GM23338 (cell line): ENCODE data around the gene SQSTM1. TPM values are rescaled to one million over a fixed set of nuclear protein-coding genes. Genes with fewer than 3 reads are reported as not detected.
A peak's percentile ranks its signal among the peaks of the same experiment; 100 is the strongest.

Experiments
- ATAC-seq: fragments of 200-7000 bp; cut with Tn5 transposase; 3 replicates; pipeline ENCODE4 v1.9.1; 2020
- DNase-seq: peaks from one replicate; pipeline ENCODE4 v3.0.0-alpha.2; 2015; ENCODE audit warnings: low spot score
- H2AFZ ChIP-seq: fragments of 200-600 bp; sonication (generic); 2 replicates; pipeline ENCODE4 v1.8.0; 2016; ENCODE audit warnings: antibody characterized with exemption, mild to moderate bottlenecking, moderate library complexity
- H3F3A ChIP-seq: fragments of 200-600 bp; sonication (generic); replicated peaks from 2 replicates; pipeline ENCODE4 v1.8.0; 2017; ENCODE audit warnings: antibody characterized with exemption, mixed run types, low read depth
- H3K27ac ChIP-seq: fragments of 200-600 bp; sonication (generic); 2 replicates; pipeline ENCODE4 v1.6.1; 2016; ENCODE audit warnings: low read depth
- H3K27me3 ChIP-seq: fragments of 200-600 bp; sonication (generic); 2 replicates; pipeline ENCODE4 v1.8.0; 2016; ENCODE audit warnings: mild to moderate bottlenecking, mixed run types, moderate library complexity; ENCODE audit not compliant: insufficient read depth
- H3K36me3 ChIP-seq: fragments of 200-600 bp; sonication (generic); 2 replicates; pipeline ENCODE4 v1.8.0; 2016; ENCODE audit warnings: mild to moderate bottlenecking; ENCODE audit not compliant: insufficient read depth
- H3K4me1 ChIP-seq: fragments of 200-600 bp; sonication (generic); 2 replicates; pipeline ENCODE4 v1.8.0; 2016; ENCODE audit warnings: mild to moderate bottlenecking, moderate library complexity; ENCODE audit not compliant: insufficient read depth
- H3K4me2 ChIP-seq: fragments of 200-600 bp; sonication (generic); 2 replicates; pipeline ENCODE4 v1.7.1; 2017; ENCODE audit warnings: mixed run types
- H3K4me3 ChIP-seq: fragments of 200-600 bp; sonication (generic); 2 replicates; pipeline ENCODE4 v1.6.1; 2016; ENCODE audit warnings: mixed run types
- H3K79me2 ChIP-seq: fragments of 200-600 bp; sonication (generic); replicated peaks from 2 replicates; pipeline ENCODE4 v1.8.0; 2017; ENCODE audit warnings: mild to moderate bottlenecking; ENCODE audit not compliant: insufficient read depth
- H3K9me2 ChIP-seq: fragments of 200-600 bp; sonication (generic); 2 replicates; pipeline ENCODE4 v1.8.0; 2017; ENCODE audit not compliant: insufficient read depth
- H4K20me1 ChIP-seq: fragments of 200-600 bp; sonication (generic); replicated peaks from 2 replicates; pipeline ENCODE4 v1.8.0; 2017; ENCODE audit warnings: mild to moderate bottlenecking; ENCODE audit not compliant: insufficient read depth
- H3K27ac Mint-ChIP-seq: 2 replicates; pipeline ENCODE4 v1.8.0; 2020; ENCODE audit warnings: inconsistent platforms, mild to moderate bottlenecking, moderate library complexity, mixed read lengths
- H3K27me3 Mint-ChIP-seq: 3 replicates; pipeline ENCODE4 v1.8.0; 2022; ENCODE audit warnings: low read depth, mild to moderate bottlenecking, moderate library complexity, mixed read lengths, inconsistent platforms; ENCODE audit not compliant: insufficient read depth, poor library complexity
- H3K36me3 Mint-ChIP-seq: 3 replicates; pipeline ENCODE4 v1.8.0; 2021; ENCODE audit warnings: low read depth, mild to moderate bottlenecking, inconsistent platforms, moderate library complexity, mixed read lengths
- H3K4me1 Mint-ChIP-seq: 3 replicates; pipeline ENCODE4 v1.8.0; 2020; ENCODE audit warnings: mild to moderate bottlenecking, inconsistent platforms, mixed read lengths
- H3K4me3 Mint-ChIP-seq: 3 replicates; pipeline ENCODE4 v1.8.0; 2021; ENCODE audit warnings: moderate library complexity, mild to moderate bottlenecking, inconsistent platforms, mixed read lengths
- H3K9me3 Mint-ChIP-seq: 3 replicates; pipeline ENCODE4 v1.8.0; 2020; ENCODE audit warnings: moderate library complexity, mild to moderate bottlenecking, inconsistent platforms, mixed read lengths
- CREB1 ChIP-seq: fragments of 250-450 bp; sonication (Bioruptor Pico); IDR thresholded peaks from 2 replicates; pipeline ENCODE4 v1.5.0; 2020; ENCODE audit warnings: low read depth, mild to moderate bottlenecking, moderate library complexity
- CTCF ChIP-seq, 2 experiments: fragments of 200-600 bp in 1 of 2; sonication (generic) in 1 of 2; conservative IDR thresholded peaks; 2 replicates each; pipeline versions ENCODE4 v1.5.1 to v1.6.1; 2016 to 2017; ENCODE audit warnings: antibody characterized with exemption in 2 of 2, low read depth in 2 of 2, mild to moderate bottlenecking in 2 of 2, moderate library complexity in 1 of 2
- ETS1 ChIP-seq: IDR thresholded peaks from 2 replicates; pipeline ENCODE4 v1.6.1; 2016; ENCODE audit warnings: antibody characterized with exemption
- EZH2 ChIP-seq: fragments of 200-600 bp; sonication (generic); IDR thresholded peaks from one replicate; pipeline ENCODE4 v1.8.0; 2017; ENCODE audit warnings: antibody characterized with exemption, mild to moderate bottlenecking, low read depth; ENCODE audit not compliant: unreplicated experiment
- EZH2phosphoT487 ChIP-seq: fragments of 200-600 bp; sonication (generic); IDR thresholded peaks from one replicate; pipeline ENCODE4 v1.8.1; 2018; ENCODE audit warnings: antibody characterized with exemption; ENCODE audit not compliant: unreplicated experiment
- JUNB ChIP-seq: IDR thresholded peaks from one replicate; pipeline ENCODE4 v1.6.1; 2016; ENCODE audit warnings: antibody characterized with exemption; ENCODE audit not compliant: unreplicated experiment
- NANOG ChIP-seq: IDR thresholded peaks from 2 replicates; pipeline ENCODE4 v1.6.1; 2016; ENCODE audit warnings: antibody characterized with exemption, borderline replicate concordance
- POLR2AphosphoS5 ChIP-seq: IDR thresholded peaks from 2 replicates; pipeline ENCODE4 v1.6.1; 2016; ENCODE audit warnings: antibody characterized with exemption, low read depth
- REST ChIP-seq: IDR thresholded peaks from one replicate; pipeline ENCODE4 v1.6.1; 2018; ENCODE audit warnings: antibody characterized with exemption; ENCODE audit not compliant: unreplicated experiment
- STAT1 ChIP-seq: IDR thresholded peaks from one replicate; pipeline ENCODE4 v1.6.1; 2016; ENCODE audit warnings: antibody characterized with exemption; ENCODE audit not compliant: unreplicated experiment
- ZNF114 ChIP-seq: fragments of 250-450 bp; sonication (Bioruptor Pico); IDR thresholded peaks from 2 replicates; pipeline ENCODE4 v1.5.0; 2020; ENCODE audit warnings: mild to moderate bottlenecking, moderate library complexity
- ZNF331 ChIP-seq: fragments of 250-450 bp; sonication (Bioruptor Pico); IDR thresholded peaks from 2 replicates; pipeline ENCODE4 v1.5.0; 2020; ENCODE audit warnings: low read depth, mild to moderate bottlenecking, moderate library complexity
- polyA plus RNA-seq: library from polyadenylated mRNA; unstranded; fragments of >200 nt; fragmentation: Nextera tagmentation; extraction: Ambion mirVana; gene quantifications from 2 replicates; pipeline ENCODE4 v1.2.1, GENCODE V29; 2016
- total RNA-seq: library from RNA; depleted of rRNA; stranded (reverse); fragments of >200 nt; shearing (Covaris generic); gene quantifications from 2 replicates; pipeline ENCODE4 v1.2.3, GENCODE V29; 2014
- TF ChIP-seq, protein P1 (sequence below): fragments of 250-450 bp; sonication (Bioruptor Pico); IDR thresholded peaks from 2 replicates; pipeline ENCODE4 v1.5.0; 2020; ENCODE audit warnings: mild to moderate bottlenecking, moderate library complexity

The SQSTM1 gene
- total and polyA plus RNA-seq, 2 experiments from 2014 or later: 58.0 to 92.6 TPM

DNA sequence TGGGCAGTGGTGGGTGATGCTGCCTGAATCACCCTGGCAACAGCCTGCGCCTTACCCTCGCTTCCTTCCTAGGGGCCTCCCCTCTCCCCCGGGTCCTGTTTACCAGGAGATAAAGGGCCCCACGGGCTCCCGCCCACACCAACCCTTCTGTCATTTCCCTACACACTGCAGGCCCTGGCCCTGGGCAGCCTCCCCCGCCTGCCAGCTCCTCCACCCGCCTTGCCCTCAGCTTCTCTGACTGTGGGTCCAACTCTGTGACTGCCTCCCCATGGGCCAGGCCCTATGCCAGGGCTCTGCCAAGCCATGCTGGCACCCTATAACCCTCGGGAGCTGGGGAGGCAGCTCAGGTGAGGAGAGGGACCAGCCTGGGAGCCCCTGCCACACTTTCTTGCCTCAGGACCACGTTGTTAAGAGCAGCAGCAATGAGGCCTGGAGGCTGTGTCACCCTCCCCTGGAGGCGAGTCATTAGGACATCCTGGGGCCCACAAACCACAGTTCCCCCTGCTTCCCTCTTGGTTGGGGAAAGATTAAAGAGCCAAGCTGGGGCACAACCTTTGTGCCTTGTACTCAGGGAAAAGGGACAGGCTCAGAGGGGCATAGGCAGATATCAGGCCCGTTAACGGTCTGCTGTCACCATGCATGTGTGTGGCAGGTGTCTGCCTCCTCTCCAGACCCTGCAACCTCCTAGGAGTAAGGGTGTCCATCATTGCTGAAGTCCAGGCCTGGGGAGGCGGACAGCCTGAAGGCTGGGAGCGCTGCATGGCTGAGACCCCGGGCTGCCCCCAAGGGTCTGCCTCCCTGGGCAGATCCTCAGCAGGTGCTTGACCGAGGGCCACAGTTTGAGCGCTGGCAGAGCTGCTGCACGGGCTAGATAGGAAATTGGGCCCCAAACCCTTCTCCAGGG is 16.8 kb upstream of the SQSTM1 start:
- peaks cover 8% of the 10 kb centered on the region for H3K4me1 ChIP-seq
- no peaks in the 10 kb centered on the region; the same call in 1 of the 2 replicates for H3K36me3 ChIP-seq
- H2AFZ ChIP-seq: no peak overlapping the region
- peaks cover 17% of the 10 kb centered on the region for H4K20me1 ChIP-seq
- peaks cover 22% of the 10 kb centered on the region for H3K79me2 ChIP-seq
- DNase-seq (no peak), ATAC-seq (no peak; the same call in 2 of the 3 replicates)
- Mint-ChIP-seq H3K4me3 (peak overlapping the region; percentile 80; the same call in 2 of the 3 replicates), H3K36me3 (peaks cover 19% of the 10 kb centered on the region), H3K27ac (no peak overlapping the region), H3K9me3 (no peaks in the 10 kb centered on the region), H3K4me1 (peaks cover 30% of the 10 kb centered on the region), H3K27me3 (peaks cover 30% of the 10 kb centered on the region)
- H3K9me2 ChIP-seq: no peaks in the 10 kb centered on the region
- H3F3A ChIP-seq: peaks cover 6% of the 10 kb centered on the region
- no peak overlapping the region for H3K27ac ChIP-seq
- no peak for TF ChIP-seq CREB1 (CRISPR knock-in tag)
- TF ChIP-seq CTCF (conservative IDR thresholded peaks at IDR 0.05; ENCODE audit: low read depth in 2 of 2): no peak
- TF ChIP-seq EZH2phosphoT487: no peak
- no peak for TF ChIP-seq JUNB
- TF ChIP-seq POLR2AphosphoS5: no peak
- TF ChIP-seq ZNF114 (CRISPR knock-in tag): no peak
- TF ChIP-seq ZNF331 (CRISPR knock-in tag): no peak
- no peak for TF ChIP-seq ETS1
- no peak for TF ChIP-seq NANOG
- no peak for TF ChIP-seq EZH2
- TF ChIP-seq REST: no peak
- TF ChIP-seq, protein P1, sequence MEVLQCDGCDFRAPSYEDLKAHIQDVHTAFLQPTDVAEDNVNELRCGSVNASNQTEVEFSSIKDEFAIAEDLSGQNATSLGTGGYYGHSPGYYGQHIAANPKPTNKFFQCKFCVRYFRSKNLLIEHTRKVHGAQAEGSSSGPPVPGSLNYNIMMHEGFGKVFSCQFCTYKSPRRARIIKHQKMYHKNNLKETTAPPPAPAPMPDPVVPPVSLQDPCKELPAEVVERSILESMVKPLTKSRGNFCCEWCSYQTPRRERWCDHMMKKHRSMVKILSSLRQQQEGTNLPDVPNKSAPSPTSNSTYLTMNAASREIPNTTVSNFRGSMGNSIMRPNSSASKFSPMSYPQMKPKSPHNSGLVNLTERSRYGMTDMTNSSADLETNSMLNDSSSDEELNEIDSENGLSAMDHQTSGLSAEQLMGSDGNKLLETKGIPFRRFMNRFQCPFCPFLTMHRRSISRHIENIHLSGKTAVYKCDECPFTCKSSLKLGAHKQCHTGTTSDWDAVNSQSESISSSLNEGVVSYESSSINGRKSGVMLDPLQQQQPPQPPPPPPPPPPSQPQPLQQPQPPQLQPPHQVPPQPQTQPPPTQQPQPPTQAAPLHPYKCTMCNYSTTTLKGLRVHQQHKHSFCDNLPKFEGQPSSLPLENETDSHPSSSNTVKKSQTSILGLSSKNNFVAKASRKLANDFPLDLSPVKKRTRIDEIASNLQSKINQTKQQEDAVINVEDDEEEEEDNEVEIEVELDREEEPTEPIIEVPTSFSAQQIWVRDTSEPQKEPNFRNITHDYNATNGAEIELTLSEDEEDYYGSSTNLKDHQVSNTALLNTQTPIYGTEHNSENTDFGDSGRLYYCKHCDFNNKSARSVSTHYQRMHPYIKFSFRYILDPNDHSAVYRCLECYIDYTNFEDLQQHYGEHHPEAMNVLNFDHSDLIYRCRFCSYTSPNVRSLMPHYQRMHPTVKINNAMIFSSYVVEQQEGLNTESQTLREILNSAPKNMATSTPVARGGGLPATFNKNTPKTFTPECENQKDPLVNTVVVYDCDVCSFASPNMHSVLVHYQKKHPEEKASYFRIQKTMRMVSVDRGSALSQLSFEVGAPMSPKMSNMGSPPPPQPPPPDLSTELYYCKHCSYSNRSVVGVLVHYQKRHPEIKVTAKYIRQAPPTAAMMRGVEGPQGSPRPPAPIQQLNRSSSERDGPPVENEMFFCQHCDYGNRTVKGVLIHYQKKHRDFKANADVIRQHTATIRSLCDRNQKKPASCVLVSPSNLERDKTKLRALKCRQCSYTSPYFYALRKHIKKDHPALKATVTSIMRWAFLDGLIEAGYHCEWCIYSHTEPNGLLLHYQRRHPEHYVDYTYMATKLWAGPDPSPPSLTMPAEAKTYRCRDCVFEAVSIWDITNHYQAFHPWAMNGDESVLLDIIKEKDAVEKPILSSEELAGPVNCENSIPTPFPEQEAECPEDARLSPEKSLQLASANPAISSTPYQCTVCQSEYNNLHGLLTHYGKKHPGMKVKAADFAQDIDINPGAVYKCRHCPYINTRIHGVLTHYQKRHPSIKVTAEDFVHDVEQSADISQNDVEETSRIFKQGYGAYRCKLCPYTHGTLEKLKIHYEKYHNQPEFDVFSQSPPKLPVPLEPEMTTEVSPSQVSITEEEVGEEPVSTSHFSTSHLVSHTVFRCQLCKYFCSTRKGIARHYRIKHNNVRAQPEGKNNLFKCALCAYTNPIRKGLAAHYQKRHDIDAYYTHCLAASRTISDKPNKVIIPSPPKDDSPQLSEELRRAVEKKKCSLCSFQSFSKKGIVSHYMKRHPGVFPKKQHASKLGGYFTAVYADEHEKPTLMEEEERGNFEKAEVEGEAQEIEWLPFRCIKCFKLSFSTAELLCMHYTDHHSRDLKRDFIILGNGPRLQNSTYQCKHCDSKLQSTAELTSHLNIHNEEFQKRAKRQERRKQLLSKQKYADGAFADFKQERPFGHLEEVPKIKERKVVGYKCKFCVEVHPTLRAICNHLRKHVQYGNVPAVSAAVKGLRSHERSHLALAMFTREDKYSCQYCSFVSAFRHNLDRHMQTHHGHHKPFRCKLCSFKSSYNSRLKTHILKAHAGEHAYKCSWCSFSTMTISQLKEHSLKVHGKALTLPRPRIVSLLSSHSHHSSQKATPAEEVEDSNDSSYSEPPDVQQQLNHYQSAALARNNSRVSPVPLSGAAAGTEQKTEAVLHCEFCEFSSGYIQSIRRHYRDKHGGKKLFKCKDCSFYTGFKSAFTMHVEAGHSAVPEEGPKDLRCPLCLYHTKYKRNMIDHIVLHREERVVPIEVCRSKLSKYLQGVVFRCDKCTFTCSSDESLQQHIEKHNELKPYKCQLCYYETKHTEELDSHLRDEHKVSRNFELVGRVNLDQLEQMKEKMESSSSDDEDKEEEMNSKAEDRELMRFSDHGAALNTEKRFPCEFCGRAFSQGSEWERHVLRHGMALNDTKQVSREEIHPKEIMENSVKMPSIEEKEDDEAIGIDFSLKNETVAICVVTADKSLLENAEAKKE (CRISPR knock-in tag): no peak
- no peak for TF ChIP-seq STAT1
- no peak overlapping the region for H3K4me3 ChIP-seq
- H3K4me2 ChIP-seq: no peak overlapping the region
- H3K27me3 ChIP-seq: no peaks in the 10 kb centered on the region
